ENCODE measurements around the gene SAMM50.
A peak's percentile ranks its signal among the peaks of the same experiment; 100 is the strongest.

SAMM50 gene

GRCh38 chr22:43922123-43922522 lies 33.1 kb upstream of the SAMM50 start:
- TF ChIP-seq TEAD4 (IDR thresholded peaks at IDR 0.05) (no peak), FOXM1 (IDR thresholded peaks at IDR 0.05; ENCODE audit: borderline replicate concordance, low read depth) (no peak), RAD21 (IDR thresholded peaks at IDR 0.05; ENCODE audit: low read depth) (no peak), ZBTB7A (IDR thresholded peaks at IDR 0.05; ENCODE audit: low read depth) (no peak), EP300 (IDR thresholded peaks at IDR 0.05; ENCODE audit: borderline replicate concordance) (no peak), MAX (IDR thresholded peaks at IDR 0.05) (no peak), REST (IDR thresholded peaks at IDR 0.05; ENCODE audit: low read depth) (no peak), EGR1 (IDR thresholded peaks at IDR 0.05) (no peak), CREB1 (IDR thresholded peaks at IDR 0.05; ENCODE audit: low read depth) (no peak), YY1 (IDR thresholded peaks at IDR 0.05; ENCODE audit: low read depth) (no peak), USF1 (IDR thresholded peaks at IDR 0.05) (no peak), TCF12 (IDR thresholded peaks at IDR 0.05; ENCODE audit: low read depth) (no peak), TAF1 (IDR thresholded peaks at IDR 0.05; ENCODE audit: low read depth) (no peak), CEBPB (IDR thresholded peaks at IDR 0.05) (no peak), NFIC (IDR thresholded peaks at IDR 0.05) (no peak)

GRCh38 chr22:43923191-43923590 lies 32.1 kb upstream of the SAMM50 start:
- TF ChIP-seq TCF12 (IDR thresholded peaks at IDR 0.05; ENCODE audit: low read depth) (no peak), REST (IDR thresholded peaks at IDR 0.05; ENCODE audit: low read depth) (no peak), NFIC (IDR thresholded peaks at IDR 0.05) (no peak), ZBTB7A (IDR thresholded peaks at IDR 0.05; ENCODE audit: low read depth) (no peak), CREB1 (IDR thresholded peaks at IDR 0.05; ENCODE audit: low read depth) (no peak), USF1 (IDR thresholded peaks at IDR 0.05) (no peak), MAX (IDR thresholded peaks at IDR 0.05) (no peak), EP300 (IDR thresholded peaks at IDR 0.05; ENCODE audit: borderline replicate concordance) (no peak), TAF1 (IDR thresholded peaks at IDR 0.05; ENCODE audit: low read depth) (no peak), FOXM1 (IDR thresholded peaks at IDR 0.05; ENCODE audit: borderline replicate concordance, low read depth) (no peak)

- TF ChIP-seq TAF1 (IDR thresholded peaks at IDR 0.05; ENCODE audit: low read depth) (peak; percentile 54; the same call in 1 of the 2 replicates), ZBTB7A (IDR thresholded peaks at IDR 0.05; ENCODE audit: low read depth) (peak; percentile 84; the same call in 1 of the 2 replicates), MAX (IDR thresholded peaks at IDR 0.05) (peak; percentile 92), EGR1 (IDR thresholded peaks at IDR 0.05) (no peak)
Measured at GRCh38 chr22:43923631-43924464, 31.4 kb upstream of the SAMM50 start, which contains the start of gene PNPLA3. TSS of gene PNPLA3 (plus strand) at chr22:43923805. CDS start at chr22:43923912, 107 bp downstream.

GRCh38 chr22:43924877-43925276 lies 30.4 kb upstream of the SAMM50 start:
- TF ChIP-seq USF1 (IDR thresholded peaks at IDR 0.05) = no peak
- no peak for TF ChIP-seq EGR1 (IDR thresholded peaks at IDR 0.05)
- TF ChIP-seq NFIC (IDR thresholded peaks at IDR 0.05) = no peak
- no peak for TF ChIP-seq EP300 (IDR thresholded peaks at IDR 0.05; ENCODE audit: borderline replicate concordance)
- TF ChIP-seq YY1 (IDR thresholded peaks at IDR 0.05; ENCODE audit: low read depth) = no peak
- no peak for TF ChIP-seq TCF12 (IDR thresholded peaks at IDR 0.05; ENCODE audit: low read depth)
- no peak for TF ChIP-seq CEBPB (IDR thresholded peaks at IDR 0.05)
- TF ChIP-seq ZBTB7A (IDR thresholded peaks at IDR 0.05; ENCODE audit: low read depth) = no peak
- TF ChIP-seq REST (IDR thresholded peaks at IDR 0.05; ENCODE audit: low read depth) = no peak
- TF ChIP-seq CREB1 (IDR thresholded peaks at IDR 0.05; ENCODE audit: low read depth) = no peak
- no peak for TF ChIP-seq TAF1 (IDR thresholded peaks at IDR 0.05; ENCODE audit: low read depth)
- no peak for TF ChIP-seq TEAD4 (IDR thresholded peaks at IDR 0.05)
- no peak for TF ChIP-seq RAD21 (IDR thresholded peaks at IDR 0.05; ENCODE audit: low read depth)
- no peak for TF ChIP-seq FOXM1 (IDR thresholded peaks at IDR 0.05; ENCODE audit: borderline replicate concordance, low read depth)
- TF ChIP-seq MAX (IDR thresholded peaks at IDR 0.05) = no peak

All from Ishikawa (cell line).